GM19395 (cell line): ENCODE measurements around the gene CRNKL1.
"Not testable (repeated sequence)": the region's sequence is repeated elsewhere in the genome, so short reads cannot be mapped to it uniquely, and the experiment has no call there.

Source experiments
- ATAC-seq: cut with Tn5 transposase; IDR thresholded peaks from one replicate; pipeline ENCODE4 v1.9.1; 2021; ENCODE audit warnings: mild to moderate bottlenecking, moderate library complexity; ENCODE audit not compliant: unreplicated experiment

Gene CRNKL1

GRCh38 chr20:20010639-20011500, 41.4 kb downstream of the CRNKL1 start:
- ATAC-seq, result no peak

GRCh38 chr20:20009784-20010253, 42.4 kb downstream of the CRNKL1 start:
- ATAC-seq, result no peak

GRCh38 chr20:20005342-20005741, 46.9 kb downstream of the CRNKL1 start:
- ATAC-seq, result no peak

GRCh38 chr20:20003955-20004322, 48.3 kb downstream of the CRNKL1 start:
- ATAC-seq, result not testable (repeated sequence)

- ATAC-seq, result no peak
These were observed 49.0 kb downstream of the CRNKL1 start for GRCh38 chr20:20003031-20003954.

- ATAC-seq, result no peak
These were observed 49.9 kb downstream of the CRNKL1 start for GRCh38 chr20:20002101-20002998.

- ATAC-seq, result no peak
These were observed 51.9 kb downstream of the CRNKL1 start for GRCh38 chr20:20000211-20000968.

- no peak for ATAC-seq
These were observed 53.1 kb downstream of the CRNKL1 start for GRCh38 chr20:19998990-19999705.

GRCh38 chr20:19996917-19997316, 55.3 kb downstream of the CRNKL1 start:
- no peak for ATAC-seq

- ATAC-seq, result no peak
These were observed 56.0 kb downstream of the CRNKL1 start for GRCh38 chr20:19996222-19996621.

- no peak for ATAC-seq
These were observed 56.9 kb downstream of the CRNKL1 start for GRCh38 chr20:19995220-19995863.

- ATAC-seq, result no peak
These were observed 58.2 kb downstream of the CRNKL1 start for GRCh38 chr20:19993958-19994669.

GRCh38 chr20:19992996-19993908, 59.0 kb downstream of the CRNKL1 start:
- ATAC-seq, result no peak

- no peak for ATAC-seq
These were observed 60.4 kb downstream of the CRNKL1 start for GRCh38 chr20:19991854-19992253.

GRCh38 chr20:19991308-19991707, 61.0 kb downstream of the CRNKL1 start:
- ATAC-seq, result no peak

GRCh38 chr20:19990850-19991249, 61.4 kb downstream of the CRNKL1 start:
- ATAC-seq, result no peak

- no peak for ATAC-seq
These were observed 65.2 kb downstream of the CRNKL1 start for GRCh38 chr20:19987046-19987445.
